ENCODE measurements around the gene TMEM174. TPM values are rescaled to one million over a fixed set of nuclear protein-coding genes. Genes with fewer than 3 reads are reported as not detected.

Gene TMEM174
- 0.07 TPM in 1 of 2 replicates, not detected in the other for total RNA-seq

- no peak for DNase-seq (ENCODE audit: low read depth, low spot score)
Measured at GRCh38 chr5:73172951-73173350, at the start of gene TMEM174. TMEM174 (plus strand) TSS chr5:73173193; CDS start chr5:73173244, 51 bp downstream.

DNA sequence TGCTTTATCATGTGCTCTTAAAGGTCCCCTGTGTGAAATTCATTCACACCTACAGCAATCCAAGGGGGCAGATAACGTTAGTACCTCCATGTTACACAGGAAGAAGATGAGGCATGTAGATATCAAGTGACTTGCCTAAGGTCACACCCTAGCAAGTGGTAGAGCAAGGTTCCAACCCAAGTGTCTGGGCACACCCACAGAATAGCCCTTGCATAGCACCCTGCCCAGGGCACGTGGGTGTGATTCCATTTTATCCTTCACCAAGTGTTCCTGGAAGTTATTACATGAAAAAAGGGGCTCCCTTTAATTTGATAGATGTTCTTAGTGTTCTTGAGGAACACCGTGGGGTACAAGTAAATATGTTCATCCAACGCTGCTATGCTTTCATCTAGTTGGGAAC, 47.7 kb upstream of the TMEM174 start:
- no peak for DNase-seq (ENCODE audit: low read depth, low spot score)

DNA sequence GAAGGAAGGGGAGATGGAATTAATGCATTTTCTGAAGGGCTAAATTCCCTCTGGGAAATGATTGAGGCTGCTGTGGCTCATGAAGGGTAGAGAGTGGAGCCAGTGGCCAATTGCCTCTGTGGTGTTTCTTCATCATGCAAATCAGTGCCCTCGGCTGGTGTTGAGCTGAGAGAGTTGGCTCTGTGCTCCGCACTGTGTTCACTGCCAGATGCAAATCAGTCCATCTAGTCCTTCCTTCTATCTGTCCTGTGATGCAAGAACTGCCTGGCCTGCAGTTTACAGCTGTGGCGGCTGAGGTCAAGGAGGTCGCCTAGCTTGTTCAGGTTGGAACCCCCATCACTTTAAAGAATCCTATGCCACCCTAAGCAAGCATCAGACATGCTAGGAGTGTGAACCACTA, 46.6 kb upstream of the TMEM174 start:
- DNase-seq (ENCODE audit: low read depth, low spot score), result no peak

- no peak for DNase-seq (ENCODE audit: low read depth, low spot score)
Measured at GRCh38 chr5:73126957-73127356, 46.0 kb upstream of the TMEM174 start.

DNA sequence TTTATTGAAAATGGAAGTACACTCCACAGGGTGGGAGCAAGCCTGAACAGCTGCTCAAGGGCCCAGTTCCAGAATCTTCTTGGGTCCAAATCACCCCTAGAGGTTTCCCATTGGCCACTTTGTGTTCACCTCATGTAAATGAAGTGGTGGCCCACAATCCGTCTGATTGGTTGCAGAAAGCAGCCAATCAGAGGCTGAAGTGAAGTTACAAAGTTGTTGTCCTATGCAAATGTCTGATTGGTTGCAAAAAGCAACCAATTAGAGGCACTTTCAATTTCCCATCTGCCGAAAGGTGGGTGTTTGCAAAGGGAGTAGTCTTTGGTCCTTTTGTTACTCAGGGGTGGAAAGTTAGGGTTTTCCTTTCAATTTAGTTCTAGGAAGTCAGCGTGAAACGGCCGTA, 43.9 kb upstream of the TMEM174 start:
- no peak for DNase-seq (ENCODE audit: low read depth, low spot score)

GRCh38 chr5:73130811-73131210, 42.2 kb upstream of the TMEM174 start:
- DNase-seq (ENCODE audit: low read depth, low spot score), result no peak

- DNase-seq (ENCODE audit: low read depth, low spot score), result no peak
Measured at GRCh38 chr5:73131711-73132425, 41.1 kb upstream of the TMEM174 start.

GRCh38 chr5:73132759-73133158, 40.2 kb upstream of the TMEM174 start:
- no peak for DNase-seq (ENCODE audit: low read depth, low spot score)

DNA sequence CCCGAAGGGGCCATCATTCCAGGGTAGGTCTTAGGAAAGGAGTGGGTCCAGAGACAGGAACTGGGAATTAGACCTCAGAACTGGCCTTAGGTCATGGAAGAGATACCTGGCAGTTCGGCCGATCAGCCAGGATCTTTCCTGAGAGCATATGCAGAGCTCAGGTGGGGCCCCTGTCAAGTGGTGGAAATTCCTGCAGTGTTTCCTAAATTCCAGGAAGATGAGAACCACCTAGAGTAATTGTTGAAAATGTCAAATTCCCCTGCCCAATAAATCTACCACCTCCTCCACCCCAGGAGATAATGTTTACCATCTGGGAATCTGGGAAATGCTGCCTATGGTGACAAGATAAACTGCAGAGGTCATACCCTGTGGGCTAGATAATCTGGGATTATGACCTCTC, 38.0 kb upstream of the TMEM174 start:
- no peak for DNase-seq (ENCODE audit: low read depth, low spot score)

DNA sequence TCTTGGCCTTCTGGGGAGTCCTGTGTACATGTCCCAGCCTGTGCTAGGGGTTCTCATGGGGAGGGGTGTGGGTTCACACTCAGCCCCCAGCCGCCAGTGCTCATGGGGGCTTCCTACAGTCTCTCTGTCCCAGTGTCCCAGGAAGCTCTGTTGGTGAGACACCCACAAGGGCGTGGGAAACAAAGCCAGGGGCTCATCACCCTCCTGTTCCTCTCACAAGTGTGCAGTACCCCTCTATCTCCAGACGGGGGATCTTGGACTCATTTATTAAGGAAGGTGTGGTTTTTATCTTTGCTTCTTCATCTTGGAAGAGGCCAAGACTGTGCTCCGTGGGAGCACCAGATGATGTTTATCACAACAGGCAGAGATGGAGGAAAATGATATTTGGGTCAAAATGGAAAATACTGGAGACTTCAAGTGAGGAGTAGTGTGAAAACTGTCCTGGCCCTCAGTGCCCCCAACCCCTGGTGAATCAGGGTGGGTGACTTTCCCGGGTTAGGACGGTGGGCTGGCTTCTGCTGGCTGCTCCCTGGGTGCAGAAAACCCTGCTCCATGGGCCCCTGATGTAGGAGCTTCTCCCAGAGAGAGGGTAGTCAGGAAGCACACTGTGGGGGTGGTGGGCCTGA, 37.5 kb upstream of the TMEM174 start:
- no peak for DNase-seq (ENCODE audit: low read depth, low spot score)

DNA sequence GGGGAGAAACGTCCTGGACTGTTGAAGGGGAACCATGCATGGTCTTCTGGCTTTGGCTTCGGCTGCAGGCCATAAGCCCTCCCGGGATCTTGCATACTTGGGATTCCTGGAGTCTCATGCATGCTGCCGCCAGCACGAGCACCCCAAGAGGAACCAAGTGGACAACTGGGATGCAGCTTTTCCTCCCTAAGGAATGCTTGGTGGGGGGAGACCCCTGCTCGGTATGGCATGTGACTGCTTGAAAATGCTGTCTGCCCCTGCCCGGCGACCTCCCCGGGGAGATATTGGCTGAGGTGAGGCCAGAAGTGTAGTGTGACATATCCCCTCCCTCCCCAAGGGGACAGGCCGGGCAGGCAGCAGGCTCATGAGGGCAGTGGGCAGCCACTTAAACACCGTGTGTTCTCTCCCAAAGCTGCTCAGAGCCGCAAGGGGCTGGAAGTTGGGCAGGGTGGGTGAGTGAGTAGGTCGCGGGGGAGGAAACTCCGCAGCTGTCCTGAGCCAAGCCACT, 36.9 kb upstream of the TMEM174 start:
- no peak for DNase-seq (ENCODE audit: low read depth, low spot score)

DNA sequence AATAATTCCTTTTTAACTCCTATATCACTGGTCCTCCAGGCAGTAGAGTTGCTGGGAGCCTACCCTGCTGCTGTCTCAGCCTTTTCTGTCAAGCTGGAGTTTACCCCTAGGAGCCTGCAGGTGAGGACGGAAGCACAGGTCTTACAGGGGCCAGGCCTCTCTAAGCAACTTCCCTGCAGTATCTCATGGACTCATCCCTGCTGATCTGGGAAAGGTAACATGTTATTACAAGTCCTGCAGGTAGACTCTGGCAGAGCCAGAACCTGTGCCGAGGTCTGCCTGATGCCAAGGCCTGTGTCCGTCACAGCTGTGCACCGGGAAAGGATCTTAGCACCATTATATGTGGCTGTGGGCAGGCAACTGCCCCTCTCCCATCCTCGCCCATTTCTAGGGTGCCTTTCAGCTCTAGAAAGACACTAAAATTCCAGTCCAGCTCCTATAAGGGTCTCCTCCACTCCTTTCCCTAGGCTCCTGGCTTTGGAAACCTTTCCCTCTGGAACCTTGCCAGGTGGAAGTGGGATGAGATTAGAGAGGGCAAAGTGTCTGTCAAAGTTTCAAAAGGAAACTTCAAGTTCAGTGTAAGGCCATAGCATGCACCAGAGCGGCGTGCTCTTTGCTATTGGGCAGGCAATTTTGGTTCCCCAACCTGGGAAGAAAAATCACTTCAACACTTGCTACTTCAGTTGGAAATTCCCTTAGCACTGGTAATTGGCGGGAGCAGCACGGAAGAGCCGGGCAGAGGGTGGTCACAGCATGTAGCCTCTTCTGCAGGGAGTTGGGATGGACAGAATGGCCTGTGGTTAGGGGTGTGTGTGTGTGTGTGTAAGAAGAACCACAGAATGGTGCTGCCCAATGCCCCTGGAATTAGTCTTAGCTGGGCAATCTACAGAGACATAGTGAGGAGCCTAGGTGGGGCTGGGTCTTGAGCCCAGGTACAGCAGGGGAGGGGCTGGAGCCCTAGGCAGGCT, 35.1 kb upstream of the TMEM174 start:
- no peak for DNase-seq (ENCODE audit: low read depth, low spot score)

DNA sequence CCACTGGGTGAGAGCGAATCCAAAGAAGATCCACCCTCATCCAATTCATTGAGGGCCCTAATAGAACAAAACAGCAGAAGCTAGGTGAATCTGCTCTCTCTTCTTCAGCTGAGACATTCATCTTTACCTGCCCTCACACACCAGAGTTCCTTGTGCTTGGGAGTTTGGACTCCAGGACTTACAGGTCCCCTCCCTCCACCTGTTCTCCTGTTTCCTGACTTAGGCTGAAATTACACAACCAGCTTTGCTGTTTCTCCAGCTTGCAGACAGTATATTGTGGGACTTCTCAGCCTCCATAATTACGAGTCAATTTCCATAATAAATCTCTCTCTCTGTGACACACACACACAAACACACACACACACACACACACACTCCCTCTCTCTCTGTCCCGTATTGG, 33.5 kb upstream of the TMEM174 start:
- no peak for DNase-seq (ENCODE audit: low read depth, low spot score)

DNA sequence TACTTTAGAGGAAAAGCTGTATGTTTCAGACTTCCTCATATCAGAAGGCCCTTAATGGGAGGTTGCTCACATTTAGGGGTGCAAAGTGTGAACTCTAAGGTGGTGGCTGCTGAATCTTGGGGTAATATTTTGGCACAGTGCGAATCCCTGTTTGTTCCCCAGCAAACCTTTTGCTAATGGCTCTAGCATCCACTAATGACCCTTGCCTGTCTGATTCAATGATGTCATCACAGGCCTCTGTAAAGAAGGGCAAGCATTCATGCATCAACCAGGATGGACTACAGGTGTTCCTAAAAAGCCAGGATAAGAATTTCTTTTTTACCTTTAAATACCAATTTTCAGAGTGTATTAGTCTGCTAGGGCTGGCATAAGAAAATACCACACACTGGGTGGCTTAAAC, 32.2 kb upstream of the TMEM174 start:
- no peak for DNase-seq (ENCODE audit: low read depth, low spot score)

- DNase-seq (ENCODE audit: low read depth, low spot score), result no peak
Measured at GRCh38 chr5:73142035-73142434, 31.0 kb upstream of the TMEM174 start.

DNA sequence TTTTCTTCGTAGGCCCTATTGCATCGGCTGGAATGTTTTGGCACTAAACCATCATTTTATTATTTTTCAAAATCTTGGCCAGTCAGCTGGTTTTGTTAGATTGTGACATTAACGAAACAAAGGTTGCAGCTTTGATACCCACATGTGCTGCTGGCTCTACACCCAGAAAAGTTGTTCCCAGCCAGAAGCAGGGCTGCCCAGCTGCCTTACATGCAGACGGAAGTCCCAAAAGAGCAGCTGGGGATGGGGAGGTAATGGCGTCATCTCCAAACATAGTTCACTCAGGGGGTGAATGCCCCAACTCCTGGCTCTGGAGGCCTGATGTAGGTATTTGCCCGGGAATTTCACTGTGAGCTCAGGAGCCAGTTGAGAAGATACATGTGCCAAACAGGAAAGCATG, 29.3 kb upstream of the TMEM174 start:
- no peak for DNase-seq (ENCODE audit: low read depth, low spot score)

GRCh38 chr5:73149540-73149939, 23.5 kb upstream of the TMEM174 start:
- no peak for DNase-seq (ENCODE audit: low read depth, low spot score)

- DNase-seq (ENCODE audit: low read depth, low spot score), result no peak
Measured at GRCh38 chr5:73150876-73151275, 22.1 kb upstream of the TMEM174 start.

GRCh38 chr5:73151766-73152410, 21.1 kb upstream of the TMEM174 start:
- DNase-seq (ENCODE audit: low read depth, low spot score), result no peak

DNA sequence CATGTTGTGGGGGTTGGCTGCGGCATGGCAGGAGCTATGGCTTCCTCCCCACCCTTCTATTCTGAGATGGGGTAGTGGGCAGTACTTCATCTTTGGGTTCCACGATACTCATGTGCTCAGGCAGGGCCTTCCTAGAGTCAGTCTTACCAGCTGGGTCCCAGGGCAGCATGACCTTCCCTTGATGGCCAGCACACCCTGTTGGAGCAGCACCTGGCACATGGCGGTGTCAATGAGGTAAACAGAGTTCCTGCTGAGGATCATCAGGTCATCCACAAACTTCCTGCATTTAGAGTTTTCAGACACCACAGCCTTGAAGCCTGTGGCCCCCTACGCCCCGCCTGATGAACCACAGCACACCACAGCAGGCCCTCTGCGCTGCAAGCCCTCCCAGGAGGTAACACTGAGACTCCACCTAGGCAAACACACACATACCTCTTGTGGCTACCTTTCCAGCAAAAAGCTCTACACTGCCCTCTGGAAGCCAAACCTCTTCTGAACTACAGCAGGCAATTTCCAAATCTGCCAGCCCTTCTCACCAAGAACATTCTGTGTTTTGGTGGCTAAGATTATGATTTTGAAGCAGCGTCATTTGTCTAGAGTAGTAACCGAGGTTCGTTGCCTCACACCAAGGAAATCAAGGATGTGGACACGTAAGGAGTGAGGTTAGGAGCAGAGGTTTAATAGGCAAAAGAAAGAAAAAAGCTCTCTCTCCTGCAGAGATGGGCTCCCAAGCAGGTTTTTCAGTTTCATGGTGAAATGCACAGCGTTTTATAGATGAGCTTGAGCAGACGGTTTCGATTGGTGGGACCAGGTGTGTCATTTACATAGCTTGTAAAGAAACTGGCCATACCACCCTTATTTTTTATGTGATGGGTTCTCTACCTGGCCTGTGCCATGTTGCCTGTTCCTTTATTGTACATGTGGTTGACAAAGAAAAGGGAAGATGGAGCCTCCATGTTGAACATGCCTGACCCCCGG, 20.3 kb upstream of the TMEM174 start:
- no peak for DNase-seq (ENCODE audit: low read depth, low spot score)

All from pulmonary artery endothelial cell (primary cell).